HG03135 (cell line): ENCODE results near the gene HSPA4L.
A peak's percentile ranks its signal among the peaks of the same experiment; 100 is the strongest.

Experiments
- ATAC-seq: cut with Tn5 transposase; IDR thresholded peaks from one replicate; pipeline ENCODE4 v1.9.1; 2021; ENCODE audit warnings: mild to moderate bottlenecking, moderate library complexity; ENCODE audit not compliant: unreplicated experiment

HSPA4L gene

DNA sequence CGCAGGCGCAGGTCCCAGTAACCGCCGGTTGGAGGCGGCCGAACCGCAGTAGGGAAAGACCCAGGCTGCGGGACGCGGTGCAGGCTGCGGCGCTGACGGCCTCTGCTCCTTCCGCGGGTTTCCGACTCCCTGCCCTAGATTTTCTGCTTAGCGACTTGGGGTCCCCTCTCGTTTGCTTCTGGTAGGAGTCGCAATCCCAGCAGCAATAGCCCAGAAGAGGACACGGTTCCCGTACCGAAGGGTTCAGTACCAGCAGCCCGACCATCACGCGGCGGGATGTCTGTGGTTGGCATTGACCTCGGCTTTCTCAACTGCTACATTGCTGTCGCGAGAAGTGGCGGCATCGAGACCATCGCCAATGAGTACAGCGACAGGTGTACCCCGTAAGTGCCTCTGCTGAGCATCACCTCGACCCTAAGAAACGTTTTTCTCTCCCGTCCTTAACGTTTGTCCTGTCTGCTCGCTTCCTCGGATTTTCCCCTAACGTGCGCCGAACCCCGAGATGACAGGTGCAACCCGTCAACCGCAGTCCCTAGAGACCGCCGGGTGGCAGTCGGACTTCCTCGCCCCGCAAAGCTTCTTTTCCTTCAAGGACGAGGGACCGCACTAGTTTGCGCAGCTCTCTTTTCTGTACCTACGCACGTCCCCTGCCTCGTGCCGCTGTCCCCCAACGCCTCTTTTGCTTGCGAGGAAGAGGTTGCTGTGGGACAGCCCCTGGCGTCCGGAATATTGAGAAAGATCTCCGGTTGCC, at the start of gene HSPA4L:
Gene HSPA4L, plus strand, starts transcription at position 48 of the 751 bp plus-strand sequence. Its CDS starts 229 bp downstream, at position 277.
- peak; percentile 40 for ATAC-seq

GRCh38 chr4:127732623-127733328, 49.3 kb upstream of the HSPA4L start:
- peak; percentile 51 for ATAC-seq

DNA sequence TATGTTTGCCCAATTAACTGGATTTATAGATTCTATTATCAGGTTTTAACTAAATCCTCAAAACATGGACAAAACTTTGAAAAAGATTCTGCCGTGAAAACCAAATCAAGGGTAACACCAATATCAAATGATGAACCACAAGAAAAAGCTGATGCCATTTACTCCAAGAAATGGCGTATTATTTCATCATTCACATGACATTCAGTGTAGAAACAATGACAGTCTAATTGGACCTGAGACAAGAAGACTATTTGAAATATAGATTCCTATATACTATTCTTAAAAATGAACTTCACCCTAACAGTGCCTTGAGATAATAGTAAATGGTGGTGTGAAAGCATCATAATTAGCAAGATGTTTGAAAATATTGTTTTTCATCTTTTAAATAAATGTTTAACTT, 47.1 kb upstream of the HSPA4L start:
- no peak for ATAC-seq

DNA sequence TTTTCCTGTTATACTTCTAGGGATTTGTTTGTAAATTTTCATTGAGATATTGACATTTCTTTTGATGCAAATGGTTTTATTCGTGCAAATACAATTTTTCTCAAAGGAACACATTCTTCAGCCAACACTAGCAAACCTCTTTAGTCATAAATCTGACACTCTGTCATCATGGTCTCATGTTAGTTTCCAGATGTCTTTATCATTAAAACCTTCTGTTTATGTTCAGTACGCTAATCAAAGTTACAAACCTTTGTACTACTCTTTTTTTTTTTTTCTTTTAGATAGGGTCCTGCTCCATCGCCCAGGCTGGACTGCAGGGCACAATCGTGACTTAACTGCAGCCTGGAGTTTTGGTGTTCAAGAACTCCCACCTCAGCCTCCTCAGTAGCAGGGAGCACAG, 44.8 kb upstream of the HSPA4L start:
- no peak for ATAC-seq

DNA sequence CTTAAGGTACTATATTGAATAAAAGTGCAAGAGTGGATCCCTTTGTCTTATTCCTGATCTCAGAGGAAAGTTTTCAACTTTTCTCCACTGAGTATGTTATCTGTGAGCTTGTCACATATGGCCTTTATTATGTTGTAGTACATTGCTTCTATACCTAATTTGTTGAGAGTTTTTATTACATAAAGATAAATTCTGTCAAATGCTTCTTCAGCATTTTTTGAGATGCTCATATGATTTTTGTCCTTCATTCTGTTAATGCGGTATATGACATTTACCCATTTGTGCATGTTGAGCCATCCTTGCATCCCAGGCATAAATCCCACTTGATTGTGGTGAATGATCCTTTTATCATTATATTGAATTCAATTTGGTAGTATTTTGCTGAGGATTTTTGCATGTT, 40.9 kb upstream of the HSPA4L start:
- no peak for ATAC-seq

DNA sequence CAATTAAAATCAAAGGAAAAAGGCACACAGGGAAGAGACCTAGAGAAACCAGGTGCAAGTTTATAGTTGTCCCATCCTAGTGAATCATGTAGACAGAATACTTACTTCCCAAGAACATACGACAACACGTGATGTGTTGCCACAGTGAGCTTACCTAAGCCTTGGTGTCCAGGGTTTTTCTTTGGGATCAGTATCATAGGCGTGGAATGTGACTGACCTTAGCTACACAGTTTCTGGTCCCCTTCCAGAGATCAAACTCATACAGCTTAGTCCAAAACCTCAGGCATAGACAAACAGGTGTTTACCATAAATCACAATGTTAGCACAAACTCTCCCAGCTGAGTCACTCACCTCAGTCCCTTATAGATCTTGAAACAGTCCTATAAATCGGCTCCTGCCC, 34.2 kb upstream of the HSPA4L start:
- no peak for ATAC-seq

- no peak for ATAC-seq
Observed at GRCh38 chr4:127748957-127749356, 33.2 kb upstream of the HSPA4L start.

DNA sequence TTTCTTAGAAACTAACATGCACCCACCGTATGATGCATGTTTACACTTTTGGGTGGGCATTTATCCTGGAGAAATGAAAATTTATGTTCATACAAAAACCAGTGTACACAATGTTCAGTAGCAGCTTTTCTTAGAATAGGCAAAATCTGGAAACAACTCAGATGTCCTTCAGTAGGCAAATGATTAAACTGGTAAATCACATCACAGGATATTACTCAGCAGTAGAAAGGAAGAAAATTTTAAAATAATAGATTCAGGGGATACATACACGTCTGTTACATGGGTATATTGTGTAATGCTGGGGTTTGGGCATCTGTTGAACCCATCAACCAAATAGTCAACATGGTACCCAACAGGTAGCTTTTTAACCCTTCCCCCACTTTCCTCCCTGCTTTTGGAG, 25.2 kb upstream of the HSPA4L start:
- no peak for ATAC-seq

GRCh38 chr4:127759228-127759820, 22.8 kb upstream of the HSPA4L start:
- peak; percentile 78 for ATAC-seq

GRCh38 chr4:127759893-127760292, 22.2 kb upstream of the HSPA4L start:
- no peak for ATAC-seq

DNA sequence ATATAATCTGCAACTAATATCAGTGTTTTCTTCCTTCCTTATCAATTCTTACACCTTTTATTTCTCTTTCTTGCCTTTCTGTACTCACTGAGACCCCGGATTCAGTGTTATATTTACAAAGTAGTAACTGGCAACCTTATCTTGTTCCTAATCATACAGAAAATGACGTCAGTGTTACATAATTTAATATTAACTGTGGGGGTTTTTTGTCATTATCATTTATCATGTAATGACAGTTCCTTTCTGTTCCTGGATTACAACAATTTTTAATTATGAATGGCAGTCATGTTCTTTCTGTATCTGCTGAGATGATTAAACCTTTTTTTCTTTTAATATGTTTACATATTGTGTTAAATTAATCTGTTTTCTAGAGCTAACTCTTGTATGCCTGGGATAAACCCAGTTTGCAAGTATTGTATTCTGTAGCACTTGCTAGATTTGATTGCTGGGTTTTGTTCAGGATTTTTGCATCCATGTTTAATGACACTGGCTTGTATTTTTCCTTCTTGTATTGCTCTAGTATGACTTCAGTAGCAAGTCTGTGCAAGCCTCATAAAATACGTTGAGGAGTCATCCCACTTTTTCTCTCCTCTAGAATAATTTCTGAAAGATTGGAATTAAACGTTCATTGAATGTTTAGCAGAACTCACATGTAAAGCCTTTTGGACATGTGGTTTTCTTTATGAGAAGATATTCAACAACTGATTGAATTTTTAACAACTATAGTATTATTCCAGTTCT, 10.4 kb upstream of the HSPA4L start:
- ATAC-seq, result no peak

DNA sequence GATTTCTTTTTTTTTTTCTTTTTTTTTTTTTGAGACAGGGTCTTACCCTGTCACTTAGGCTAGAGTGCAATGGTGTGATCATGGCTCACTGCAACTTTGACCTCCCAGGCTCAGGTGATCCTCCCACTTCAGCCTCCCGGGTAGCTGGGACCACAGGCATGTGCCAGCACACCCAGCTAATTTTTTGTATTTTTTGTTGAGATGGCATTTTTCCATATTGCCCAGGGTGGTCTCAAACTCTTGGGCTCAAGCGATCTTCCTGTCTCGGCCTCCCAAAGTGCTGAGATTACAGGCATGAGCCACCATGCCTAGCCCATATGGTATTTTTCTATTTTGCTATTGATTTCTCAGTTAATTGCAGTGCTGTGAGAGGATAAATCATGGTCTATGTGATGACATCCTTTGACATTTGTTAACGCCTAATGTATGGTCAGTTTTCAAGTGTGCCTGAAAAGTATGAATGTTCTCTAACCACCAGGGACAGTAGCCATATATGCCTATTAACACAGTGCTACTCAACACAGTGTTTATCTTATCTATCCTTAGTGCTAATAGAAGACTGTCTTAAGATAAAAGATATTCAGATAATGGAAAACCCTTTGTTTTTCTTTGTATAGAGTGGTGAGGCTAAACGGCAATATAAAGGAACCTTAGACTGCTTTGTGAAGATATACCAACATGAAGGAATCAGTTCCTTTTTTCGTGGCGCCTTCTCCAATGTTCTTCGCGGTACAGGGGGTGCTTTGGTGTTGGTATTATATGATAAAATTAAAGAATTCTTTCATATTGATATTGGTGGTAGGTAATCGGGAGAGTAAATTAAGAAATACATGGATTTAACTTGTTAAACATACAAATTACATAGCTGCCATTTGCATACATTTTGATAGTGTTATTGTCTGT, 9.1 kb upstream of the HSPA4L start:
- ATAC-seq, result no peak

GRCh38 chr4:127775843-127776242, 6.3 kb upstream of the HSPA4L start:
- ATAC-seq, result no peak

GRCh38 chr4:127776620-127777019, 5.5 kb upstream of the HSPA4L start:
- no peak for ATAC-seq

- ATAC-seq, result no peak
Observed at GRCh38 chr4:127777487-127777886, 4.6 kb upstream of the HSPA4L start.

GRCh38 chr4:127778102-127778501, 4.0 kb upstream of the HSPA4L start:
- no peak for ATAC-seq

- ATAC-seq, result no peak
Observed at GRCh38 chr4:127780598-127780997, 1.5 kb upstream of the HSPA4L start.

DNA sequence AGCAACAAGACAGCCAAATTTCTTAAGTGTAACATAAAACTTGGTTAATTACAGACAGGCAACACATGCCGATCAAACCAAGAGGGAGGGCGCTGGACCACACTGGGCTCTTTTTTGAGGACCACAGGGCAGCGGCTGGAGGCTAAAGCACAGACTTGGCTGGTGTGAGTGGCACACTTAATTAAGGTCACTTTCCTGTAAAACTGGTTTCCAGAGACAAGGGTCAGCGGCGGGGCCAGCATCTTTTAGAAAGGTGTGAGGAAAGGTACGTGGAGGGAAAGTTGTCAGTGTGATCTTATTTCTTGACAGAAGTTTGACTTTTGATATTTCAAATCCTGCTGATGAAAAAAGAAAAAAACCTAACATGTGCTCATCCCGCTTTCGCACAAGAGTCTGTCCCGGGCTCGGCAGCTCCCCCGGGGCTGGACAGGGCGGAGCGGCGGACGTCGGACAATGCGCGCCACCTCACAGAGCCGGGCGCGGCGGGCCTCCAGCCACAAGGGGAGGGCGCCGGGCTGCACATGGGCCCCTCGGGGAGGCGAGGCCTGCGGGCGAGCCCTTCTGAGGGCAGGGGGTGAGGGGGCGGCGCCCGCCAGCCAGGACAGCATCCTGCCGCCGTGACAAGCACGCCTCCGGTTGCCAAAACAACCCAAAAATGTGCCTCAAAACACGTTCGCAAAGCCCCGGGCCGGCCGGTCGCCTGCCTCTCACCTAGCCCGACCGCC, 660 bp upstream of the HSPA4L start:
- ATAC-seq, result peak; percentile 41

- ATAC-seq, result peak; percentile 73
Observed at GRCh38 chr4:127782025-127782274, 172 bp upstream of the HSPA4L start.
